ENCODE measurements around the gene HAO2. TPM values are rescaled to one million over a fixed set of nuclear protein-coding genes. Genes with fewer than 3 reads are reported as not detected.

The HAO2 gene
- total RNA-seq, 1 experiment from 2014 or later, result not detected

- CTCF ChIA-PET, result no interaction called here
- no TSS peak for BruUV-seq (replicated peaks)
- POLR2A ChIA-PET, result no interaction called here
- ATAC-seq (no peak), DNase-seq (ENCODE audit: low read depth, low spot score) (no peak)
- intact Hi-C loops (cut with micrococcal nuclease; ENCODE audit: unreplicated experiment) (no loop called here), in situ Hi-C loops (cut with HindIII; ENCODE audit: low pct_unique_long_range_greater_than_20kb, low sequenced_read_pairs) (no loop called here)
- no peaks in the 10 kb centered on the region for H3K36me3 ChIP-seq (ENCODE audit: control insufficient read depth, insufficient read depth, low read length)
- H3K27ac ChIP-seq (ENCODE audit: low read length), result no peak overlapping the region
- TF ChIP-seq SIN3A (IDR thresholded peaks at IDR 0.05; ENCODE audit: borderline replicate concordance, insufficient read depth, low read depth, low read length), result no peak
- TF ChIP-seq POLR2AphosphoS5 (IDR thresholded peaks at IDR 0.05; ENCODE audit: low read depth, low read length), result no peak
- TF ChIP-seq TCF7L2 (IDR thresholded peaks at IDR 0.05; ENCODE audit: low read depth, low read length), result no peak
- TF ChIP-seq CTCF (IDR thresholded peaks at IDR 0.05), result no peak
- TF ChIP-seq REST (IDR thresholded peaks at IDR 0.05; ENCODE audit: insufficient read depth in 1 of 2, low read depth in 2 of 2, low read length in 1 of 2), result no peak
- no peaks in the 10 kb centered on the region for H3K9me3 ChIP-seq (ENCODE audit: control insufficient read depth, insufficient read depth, low read depth, low read length)
- peaks cover 18% of the 10 kb centered on the region for H3K27me3 ChIP-seq (ENCODE audit: control insufficient read depth, insufficient read depth, low read length)
- H3K4me3 ChIP-seq (ENCODE audit: low read depth in 2 of 2, low read length in 2 of 2), result no peak overlapping the region
- H3K4me1 ChIP-seq (ENCODE audit: control insufficient read depth, insufficient read depth, low read length), result no peaks in the 10 kb centered on the region; the same call in 1 of the 2 replicates
Observed at GRCh38 chr1:119370748-119371147, 2.2 kb downstream of the HAO2 start.

GRCh38 chr1:119371815-119372214, 3.2 kb downstream of the HAO2 start:
- CTCF ChIA-PET, result no interaction called here
- intact Hi-C loops (cut with micrococcal nuclease; ENCODE audit: unreplicated experiment), result no loop called here
- ATAC-seq, result no peak
- no peak overlapping the region for H3K27ac ChIP-seq (ENCODE audit: low read length)
- no peak for TF ChIP-seq CTCF (IDR thresholded peaks at IDR 0.05)
- TF ChIP-seq TCF7L2 (IDR thresholded peaks at IDR 0.05; ENCODE audit: low read depth, low read length), result no peak
- TF ChIP-seq REST (IDR thresholded peaks at IDR 0.05; ENCODE audit: insufficient read depth in 1 of 2, low read depth in 2 of 2, low read length in 1 of 2), result no peak
- H3K9me3 ChIP-seq (ENCODE audit: control insufficient read depth, insufficient read depth, low read depth, low read length), result no peaks in the 10 kb centered on the region
- in situ Hi-C loops (cut with HindIII; ENCODE audit: low pct_unique_long_range_greater_than_20kb, low sequenced_read_pairs), result no loop called here
- DNase-seq (ENCODE audit: low read depth, low spot score), result no peak
- no peak overlapping the region for H3K4me3 ChIP-seq (ENCODE audit: low read depth in 2 of 2, low read length in 2 of 2)
- H3K27me3 ChIP-seq (ENCODE audit: control insufficient read depth, insufficient read depth, low read length), result peaks cover 17% of the 10 kb centered on the region
- no TSS peak for BruUV-seq (replicated peaks)
- no peaks in the 10 kb centered on the region for H3K36me3 ChIP-seq (ENCODE audit: control insufficient read depth, insufficient read depth, low read length)
- no peaks in the 10 kb centered on the region; the same call in 1 of the 2 replicates for H3K4me1 ChIP-seq (ENCODE audit: control insufficient read depth, insufficient read depth, low read length)
- POLR2A ChIA-PET, result no interaction called here
